K562 (cell line): ENCODE results near the gene DHRS3. TPM values are rescaled to one million over a fixed set of nuclear protein-coding genes. Genes with fewer than 3 reads are reported as not detected.
A peak's percentile ranks its signal among the peaks of the same experiment; 100 is the strongest.

Source experiments
- BACH1 ChIP-seq: fragments of 200-800 bp; sonication (Bioruptor generic); IDR thresholded peaks from 2 replicates; pipeline ENCODE4 v1.6.1; 2016; ENCODE audit warnings: missing genetic modification characterization, missing compliant biosample characterization
- BCL6 ChIP-seq: fragments of 250-450 bp; sonication (Bioruptor Pico); IDR thresholded peaks from 2 replicates; pipeline ENCODE4 v1.4.0; 2020
- CBX5 ChIP-seq: IDR thresholded peaks from 2 replicates; pipeline ENCODE4 v1.6.1; 2014; ENCODE audit warnings: low read depth, borderline replicate concordance
- CHAMP1 ChIP-seq: fragments of 450-650 bp; IDR thresholded peaks from 2 replicates; pipeline ENCODE4 v1.6.1; 2016; ENCODE audit warnings: mild to moderate bottlenecking
- CXXC5 ChIP-seq: fragments of 250-450 bp; sonication (Bioruptor Pico); IDR thresholded peaks from 2 replicates; pipeline ENCODE4 v1.8.0; 2022; ENCODE audit warnings: inconsistent platforms, mild to moderate bottlenecking, moderate library complexity
- FOXA1 ChIP-seq: fragments of 450-650 bp; IDR thresholded peaks from 2 replicates; pipeline ENCODE4 v1.6.1; 2016; ENCODE audit warnings: mild to moderate bottlenecking, borderline replicate concordance
- GABPB2 ChIP-seq: fragments of 250-450 bp; sonication (Bioruptor Pico); conservative IDR thresholded peaks from 2 replicates; pipeline ENCODE4 v1.5.1; 2021; ENCODE audit warnings: mild to moderate bottlenecking
- HMG20B ChIP-seq: fragments of 250-450 bp; sonication (Bioruptor Pico); IDR thresholded peaks from 2 replicates; pipeline ENCODE4 v1.5.0; 2021; ENCODE audit warnings: mild to moderate bottlenecking
- HNRNPH1 ChIP-seq: fragments of 200-400 bp; formaldehyde crosslinking; optimal IDR thresholded peaks from 2 replicates; pipeline ENCODE3; 2017; ENCODE audit warnings: low read depth, mild to moderate bottlenecking, low read length, moderate library complexity
- HNRNPUL1 ChIP-seq: fragments of 200-400 bp; formaldehyde crosslinking; IDR thresholded peaks from 2 replicates; pipeline ENCODE4 v1.6.1; 2017; ENCODE audit warnings: low read length
- JUNB ChIP-seq: fragments of 450-650 bp; formaldehyde crosslinking; conservative IDR thresholded peaks from 2 replicates; pipeline ENCODE4 v1.4.0; 2020; ENCODE audit warnings: mild to moderate bottlenecking
- MAFF ChIP-seq: IDR thresholded peaks from 2 replicates; pipeline ENCODE4 v1.6.1; 2012; ENCODE audit warnings: low read length, improper control_type of control experiment
- MTA3 ChIP-seq: fragments of 450-650 bp; formaldehyde crosslinking; IDR thresholded peaks from 2 replicates; pipeline ENCODE4 v1.6.1; 2017; ENCODE audit warnings: mild to moderate bottlenecking, borderline replicate concordance
- RUNX1 ChIP-seq: sonication (generic); IDR thresholded peaks from 2 replicates; pipeline ENCODE4 v1.6.1; 2016; ENCODE audit warnings: antibody characterized with exemption, low read depth
- SRSF7 ChIP-seq: fragments of 200-400 bp; formaldehyde crosslinking; optimal IDR thresholded peaks from 2 replicates; pipeline ENCODE3; 2017; ENCODE audit warnings: mild to moderate bottlenecking, low read depth, low read length
- TAF15 ChIP-seq: fragments of 200-400 bp; formaldehyde crosslinking; IDR thresholded peaks from 2 replicates; pipeline ENCODE4 v1.6.1; 2017; ENCODE audit warnings: mild to moderate bottlenecking, low read depth, low read length, moderate library complexity
- TAL1 ChIP-seq: fragments of 450-650 bp; IDR thresholded peaks from 2 replicates; pipeline ENCODE4 v1.6.1; 2016; ENCODE audit warnings: mild to moderate bottlenecking
- WHSC1 ChIP-seq: IDR thresholded peaks from one replicate; pipeline ENCODE4 v1.6.1; 2012; ENCODE audit warnings: low read length, control low read depth, inconsistent platforms
- ZNF165 ChIP-seq: fragments of 250-450 bp; sonication (Bioruptor Pico); IDR thresholded peaks from 2 replicates; pipeline ENCODE4 v1.4.0; 2020; ENCODE audit warnings: borderline replicate concordance
- ZNF764 ChIP-seq: fragments of 250-450 bp; sonication (Bioruptor Pico); IDR thresholded peaks from 2 replicates; pipeline ENCODE4 v1.4.0; 2020; ENCODE audit warnings: low read depth, mild to moderate bottlenecking, moderate library complexity
- ZNF79 ChIP-seq: fragments of 250-450 bp; sonication (Bioruptor Pico); IDR thresholded peaks from 2 replicates; pipeline ENCODE4 v1.4.0; 2020; ENCODE audit warnings: low read depth, mild to moderate bottlenecking, moderate library complexity
- polyA plus RNA-seq, 8 experiments: library from polyadenylated mRNA; depleted of rRNA in 4 of 8; stranded (reverse) in 5 of 8; unstranded in 3 of 8; fragments of >200 nt; fragmentation: Nextera tagmentation in 2 of 8; fragmentation: Illumina TruSeq in 1 of 8; extraction: Ambion mirVana in 2 of 8; extraction: Trizol in 1 of 8; gene quantifications; 2 replicates each; pipeline versions ENCODE4 v1.2.1 to v1.2.3, GENCODE V29; 2011 to 2014; ENCODE audit warnings: inconsistent platforms in 1 of 8, missing spikeins in 1 of 8
- total RNA-seq, 7 experiments: library from RNA; depleted of rRNA in 6 of 7; stranded (reverse); fragments of >200 nt in 6 of 7; fragmentation: Illumina TruSeq in 2 of 7; extraction: Trizol in 2 of 7; gene quantifications; 2 replicates each; pipeline versions ENCODE4 v1.2.1 to v1.2.3, GENCODE V29; 2011 to 2021; ENCODE audit warnings: low replicate concordance in 1 of 7
- TF ChIP-seq, protein P1 (sequence below): fragments of 250-450 bp; sonication (Bioruptor Pico); IDR thresholded peaks from 2 replicates; pipeline ENCODE4 v1.5.0; 2022; ENCODE audit warnings: mild to moderate bottlenecking
- TF ChIP-seq, protein P2 (sequence below): fragments of 250-450 bp; sonication (Bioruptor Pico); IDR thresholded peaks from 2 replicates; pipeline ENCODE4 v1.5.0; 2021

The DHRS3 gene
- total and polyA plus RNA-seq, 9 of the 15 experiments (the other 6 are each of a cell fraction or from before 2014, with no cell fraction given): 21.0 to 116 (median 58.7) TPM

GRCh38 chr1:12619792-12620487 lies 1.9 kb upstream of the DHRS3 start (continued):
- no peak for TF ChIP-seq CHAMP1
- 0 out of 2 replicates have a peak, but pooled peaks have one; percentile 33 for TF ChIP-seq CBX5
- no peak for TF ChIP-seq HNRNPUL1
- TF ChIP-seq JUNB (CRISPR knock-in tag): no peak
- no peak for TF ChIP-seq RUNX1
- no peak for TF ChIP-seq ZNF165 (CRISPR knock-in tag)
- TF ChIP-seq GABPB2: no peak
- TF ChIP-seq ZNF764 (CRISPR knock-in tag): peak; percentile 4; the same call in 1 of the 2 replicates
- no peak for TF ChIP-seq TAF15
- TF ChIP-seq, protein P1, sequence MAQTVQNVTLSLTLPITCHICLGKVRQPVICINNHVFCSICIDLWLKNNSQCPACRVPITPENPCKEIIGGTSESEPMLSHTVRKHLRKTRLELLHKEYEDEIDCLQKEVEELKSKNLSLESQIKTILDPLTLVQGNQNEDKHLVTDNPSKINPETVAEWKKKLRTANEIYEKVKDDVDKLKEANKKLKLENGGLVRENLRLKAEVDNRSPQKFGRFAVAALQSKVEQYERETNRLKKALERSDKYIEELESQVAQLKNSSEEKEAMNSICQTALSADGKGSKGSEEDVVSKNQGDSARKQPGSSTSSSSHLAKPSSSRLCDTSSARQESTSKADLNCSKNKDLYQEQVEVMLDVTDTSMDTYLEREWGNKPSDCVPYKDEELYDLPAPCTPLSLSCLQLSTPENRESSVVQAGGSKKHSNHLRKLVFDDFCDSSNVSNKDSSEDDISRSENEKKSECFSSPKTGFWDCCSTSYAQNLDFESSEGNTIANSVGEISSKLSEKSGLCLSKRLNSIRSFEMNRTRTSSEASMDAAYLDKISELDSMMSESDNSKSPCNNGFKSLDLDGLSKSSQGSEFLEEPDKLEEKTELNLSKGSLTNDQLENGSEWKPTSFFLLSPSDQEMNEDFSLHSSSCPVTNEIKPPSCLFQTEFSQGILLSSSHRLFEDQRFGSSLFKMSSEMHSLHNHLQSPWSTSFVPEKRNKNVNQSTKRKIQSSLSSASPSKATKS (CRISPR knock-in tag): no peak
- TF ChIP-seq HMG20B (CRISPR knock-in tag): no peak
- no peak for TF ChIP-seq BCL6 (CRISPR knock-in tag)
- TF ChIP-seq ZNF79 (CRISPR knock-in tag): no peak
- no peak for TF ChIP-seq HNRNPH1
- peak; percentile 31; the same call in 1 of the 2 replicates for TF ChIP-seq CXXC5
- TF ChIP-seq, protein P2, sequence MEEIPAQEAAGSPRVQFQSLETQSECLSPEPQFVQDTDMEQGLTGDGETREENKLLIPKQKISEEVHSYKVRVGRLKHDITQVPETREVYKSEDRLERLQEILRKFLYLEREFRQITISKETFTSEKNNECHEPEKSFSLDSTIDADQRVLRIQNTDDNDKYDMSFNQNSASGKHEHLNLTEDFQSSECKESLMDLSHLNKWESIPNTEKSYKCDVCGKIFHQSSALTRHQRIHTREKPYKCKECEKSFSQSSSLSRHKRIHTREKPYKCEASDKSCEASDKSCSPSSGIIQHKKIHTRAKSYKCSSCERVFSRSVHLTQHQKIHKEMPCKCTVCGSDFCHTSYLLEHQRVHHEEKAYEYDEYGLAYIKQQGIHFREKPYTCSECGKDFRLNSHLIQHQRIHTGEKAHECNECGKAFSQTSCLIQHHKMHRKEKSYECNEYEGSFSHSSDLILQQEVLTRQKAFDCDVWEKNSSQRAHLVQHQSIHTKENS (CRISPR knock-in tag): no peak
- no peak for TF ChIP-seq MAFF
- TF ChIP-seq SRSF7: no peak
- no peak for TF ChIP-seq TAL1
- TF ChIP-seq MTA3: no peak
- no peak for TF ChIP-seq BACH1 (tag)
- no peak for TF ChIP-seq WHSC1
- no peak for TF ChIP-seq FOXA1
